Spleen (tissue), 11 donors: ENCODE measurements around the gene HOXA1. TPM values are rescaled to one million over a fixed set of nuclear protein-coding genes. Genes with fewer than 3 reads are reported as not detected.

ENCODE experiments used
- DNase-seq: peaks from one replicate; pipeline ENCODE4 v3.0.0-alpha.2; 2020
- H3K27ac ChIP-seq, 8 donors: fragments of 200-600 bp; sonication (generic) in 7 of 8; 1 replicate in 4 of 8; 2 replicates in 4 of 8; pipeline versions ENCODE4 v1.5.0 to v1.8.0; 2016 to 2021; ENCODE audit warnings: inconsistent platforms in 4 of 8, mild to moderate bottlenecking in 4 of 8, moderate library complexity in 1 of 8
- H3K27me3 ChIP-seq, 7 donors: fragments of 200-600 bp; sonication (generic) in 6 of 7; replicated peaks in 1 of 7; 1 replicate in 4 of 7; 2 replicates in 3 of 7; pipeline versions ENCODE4 v1.5.0 to v1.8.0; 2016 to 2021; ENCODE audit warnings: inconsistent platforms in 3 of 7, mild to moderate bottlenecking in 1 of 7
- H3K36me3 ChIP-seq, 6 donors: fragments of 200-600 bp; sonication (generic) in 5 of 6; 1 replicate in 4 of 6; 2 replicates in 2 of 6; pipeline versions ENCODE4 v1.5.0 to v1.8.0; 2016 to 2021; ENCODE audit warnings: inconsistent platforms in 2 of 6
- H3K4me1 ChIP-seq, 6 donors: fragments of 200-600 bp; sonication (generic) in 5 of 6; 1 replicate in 3 of 6; 2 replicates in 3 of 6; pipeline versions ENCODE4 v1.5.0 to v1.8.0; 2016 to 2021; ENCODE audit warnings: inconsistent platforms in 3 of 6
- H3K4me3 ChIP-seq, 8 donors: fragments of 200-600 bp; sonication (generic) in 7 of 8; 1 replicate in 4 of 8; 2 replicates in 4 of 8; pipeline versions ENCODE4 v1.5.0 to v1.8.0; 2016 to 2021; ENCODE audit warnings: inconsistent platforms in 4 of 8, mild to moderate bottlenecking in 4 of 8, moderate library complexity in 2 of 8
- H3K9me3 ChIP-seq, 8 donors: fragments of 200-600 bp; sonication (generic) in 7 of 8; 1 replicate in 4 of 8; 2 replicates in 4 of 8; pipeline versions ENCODE4 v1.5.0 to v1.8.0; 2016 to 2021; ENCODE audit warnings: inconsistent platforms in 4 of 8
- CTCF ChIP-seq, 11 experiments: fragments of 200-600 bp in 7 of 11; fragments of 450-650 bp in 4 of 11; sonication (generic) in 4 of 11; IDR thresholded peaks in 8 of 11; conservative IDR thresholded peaks in 3 of 11; 1 replicate in 7 of 11; 2 replicates in 4 of 11; pipeline versions ENCODE4 v1.4.0 to v1.8.0; 2016 to 2021; ENCODE audit warnings: antibody characterized with exemption in 11 of 11, inconsistent platforms in 4 of 11, mild to moderate bottlenecking in 1 of 11
- POLR2A ChIP-seq, 3 donors: fragments of 450-650 bp; IDR thresholded peaks; one replicate each; pipeline ENCODE4 v1.5.1; 2017; ENCODE audit warnings: antibody characterized with exemption in 3 of 3, mild to moderate bottlenecking in 1 of 3
- POLR2AphosphoS5 ChIP-seq, 3 donors: sonication (generic); formaldehyde crosslinking; IDR thresholded peaks; one replicate each; pipeline ENCODE4 v1.5.1; 2017; ENCODE audit warnings: antibody characterized with exemption in 3 of 3
- WGBS, 5 donors: extraction: QIAGEN DNeasy Blood & Tissue Kit in 3 of 5; methylation state at CpG; one replicate each; pipeline versions ENCODE4 v1.1.5 to v1.1.7; 2013 to 2018; 5-methylcytosine and 5-hydroxymethylcytosine counted together
- intact Hi-C: fragments of 100-400 bp; cut with DNase I; formaldehyde crosslinking; loops from one replicate; pipeline ENCODE4 v1.15.0; 2023; ENCODE audit warnings: low total_unique reads
- polyA plus RNA-seq, 3 donors: library from polyadenylated mRNA; stranded (reverse); fragments of 200-250 nt; gene quantifications; one replicate each; pipeline ENCODE4 v1.2.1, GENCODE V29; 2013
- total RNA-seq, 7 donors: library from RNA; depleted of rRNA in 3 of 7; stranded (reverse); fragments of >200 nt in 3 of 7; fragmentation: NEBNext Ultra II Directional in 4 of 7; extraction: Animal tissue kit (Norgen Biotek cat#: 25700) in 4 of 7; gene quantifications; one replicate each; pipeline versions ENCODE4 v1.1.0 to v1.2.1, GENCODE V29; 2016 to 2021
- donor health status: healthy with polysubstance abuse.
- donor health status: DM: no; HTN: no; CAD: no; lungs with moderate emphysema.
- donor health status: DM: no; HTN: no; CAD: no.
- donor health status: Bipolar disorder and iron deficiency.
- donor health status: healthy.
- donor health status: DM: no; HTN: no; CAD: no.
- donor health status: DM: yes; HTN: yes; CAD: no.

HOXA1 gene
- total and polyA plus RNA-seq, 10 donors: 0.33 to 4.1 (median 1.5) TPM

- peaks cover 8 to 43% (median 20%) of the 10 kb centered on the region in 6 donors for H3K4me1 ChIP-seq
- intact Hi-C loops: no loop called here
- peak overlapping the region in 7 of 8 donors; percentile 44 to 77 (median 49) for H3K4me3 ChIP-seq
- TF ChIP-seq CTCF (IDR thresholded peaks at IDR 0.05 in 8 of 11, conservative IDR thresholded peaks at IDR 0.05 in 3 of 11) (peak in 5 of 11 experiments; percentile 5 to 61 (median 30)), POLR2A (IDR thresholded peaks at IDR 0.05) (no peak)
- peak; percentile 25 for DNase-seq
- no peaks in the 10 kb centered on the region for H3K9me3 ChIP-seq
- peak overlapping the region in 3 of 8 donors; percentile 82 to 95 (median 86) for H3K27ac ChIP-seq
- WGBS, 5 donors: 67 to 84% (median 73%) methylated on average over 39 to 40 of the region's 40 CpGs
- peaks cover 0 to 87% (median 40%) of the 10 kb centered on the region in 7 donors for H3K27me3 ChIP-seq
- H3K36me3 ChIP-seq: no peaks in the 10 kb centered on the region
Measured at GRCh38 chr7:27143950-27144780, 48.4 kb upstream of the HOXA1 start.

GRCh38 chr7:27143023-27143949 lies 47.5 kb upstream of the HOXA1 start, which contains the start of gene HOXA5:
Gene HOXA5 (minus strand): TSS chr7:27143681. CDS start chr7:27143607, 74 bp downstream.
- peaks cover 0 to 81% (median 31%) of the 10 kb centered on the region in 7 donors for H3K27me3 ChIP-seq
- WGBS, 5 donors: 44 to 71% (median 54%) methylated on average over 55 to 86 of the region's 86 CpGs
- intact Hi-C loops: no loop called here
- peak; percentile 47 to 72 (median 63) for TF ChIP-seq POLR2AphosphoS5 (IDR thresholded peaks at IDR 0.05)
- TF ChIP-seq POLR2A (IDR thresholded peaks at IDR 0.05): peak in 1 of 3 donors; percentile 87
- peak in 8 of 11 experiments; percentile 47 to 87 (median 74) for TF ChIP-seq CTCF (IDR thresholded peaks at IDR 0.05 in 8 of 11, conservative IDR thresholded peaks at IDR 0.05 in 3 of 11)
- no peaks in the 10 kb centered on the region for H3K9me3 ChIP-seq
- peaks cover 8 to 34% (median 14%) of the 10 kb centered on the region in 6 donors for H3K4me1 ChIP-seq
- H3K36me3 ChIP-seq: no peaks in the 10 kb centered on the region
- peak; percentile 90 for DNase-seq
- H3K4me3 ChIP-seq: peak within 1 kb of the TSS; percentile 44 to 77 (median 49)
- peak within 1 kb of the TSS; percentile 66 to 95 (median 82) for H3K27ac ChIP-seq

GRCh38 chr7:27142580-27143022 lies 46.8 kb upstream of the HOXA1 start:
- intact Hi-C loops: no loop called here
- H3K9me3 ChIP-seq: no peaks in the 10 kb centered on the region
- H3K27ac ChIP-seq: peak overlapping the region; percentile 66 to 95 (median 82)
- H3K4me1 ChIP-seq: peaks cover 2 to 27% (median 7%) of the 10 kb centered on the region in 6 donors
- WGBS, 5 donors: 33 to 74% (median 59%) methylated on average over 29 of the region's 29 CpGs
- no peak for DNase-seq
- H3K4me3 ChIP-seq: peak overlapping the region; percentile 44 to 77 (median 49)
- TF ChIP-seq CTCF (IDR thresholded peaks at IDR 0.05 in 8 of 11, conservative IDR thresholded peaks at IDR 0.05 in 3 of 11) (no peak), POLR2A (IDR thresholded peaks at IDR 0.05) (no peak), POLR2AphosphoS5 (IDR thresholded peaks at IDR 0.05) (no peak)
- peaks cover 0 to 74% (median 24%) of the 10 kb centered on the region in 7 donors for H3K27me3 ChIP-seq
- no peaks in the 10 kb centered on the region for H3K36me3 ChIP-seq
